K562 (cell line): ENCODE measurements around the gene HSBP1L1. TPM values are rescaled to one million over a fixed set of nuclear protein-coding genes. Genes with fewer than 3 reads are reported as not detected.
"Not testable (repeated sequence)": the region's sequence is repeated elsewhere in the genome, so short reads cannot be mapped to it uniquely, and the experiment has no call there.

Experiments
- BHLHE40 ChIP-seq: IDR thresholded peaks from 2 replicates; pipeline ENCODE4 v1.6.1; 2011; ENCODE audit warnings: low read length, improper control_type of control experiment
- CTCF ChIP-seq, 3 experiments: IDR thresholded peaks in 2 of 3; conservative IDR thresholded peaks in 1 of 3; 2 replicates each; pipeline ENCODE4 v1.5.1; 2011 to 2012; ENCODE audit warnings: low read length in 3 of 3, mild to moderate bottlenecking in 3 of 3, control low read depth in 2 of 3, improper control_type of control experiment in 1 of 3, inconsistent platforms in 1 of 3, low read depth in 1 of 3, mixed read lengths in 1 of 3, moderate library complexity in 1 of 3; ENCODE audit not compliant: insufficient read depth in 2 of 3
- ETV1 ChIP-seq: fragments of 450-650 bp; conservative IDR thresholded peaks from 2 replicates; pipeline ENCODE4 v1.6.1; 2016; ENCODE audit warnings: missing genetic modification characterization, control low read depth, low read depth, missing compliant biosample characterization
- HES1 ChIP-seq: fragments of 450-650 bp; IDR thresholded peaks from 2 replicates; pipeline ENCODE4 v1.6.1; 2016; ENCODE audit warnings: low read depth, mild to moderate bottlenecking, moderate library complexity
- MAX ChIP-seq: sonication (generic); formaldehyde crosslinking; IDR thresholded peaks from 2 replicates; pipeline ENCODE4 v1.9.0; 2022; ENCODE audit warnings: mild to moderate bottlenecking, missing genetic modification reagents
- MGA ChIP-seq: fragments of 450-650 bp; IDR thresholded peaks from 2 replicates; pipeline ENCODE4 v1.6.1; 2016; ENCODE audit warnings: mild to moderate bottlenecking, moderate library complexity
- NCOA2 ChIP-seq, 2 experiments: fragments of 450-650 bp; IDR thresholded peaks; 2 replicates each; pipeline ENCODE4 v1.6.1; 2018; ENCODE audit warnings: mild to moderate bottlenecking in 2 of 2, moderate library complexity in 1 of 2; ENCODE audit not compliant: partially characterized antibody in 2 of 2
- NR2C2 ChIP-seq, 2 experiments: fragments of 200-800 bp in 1 of 2; sonication (Bioruptor generic) in 1 of 2; sonication (generic) in 1 of 2; formaldehyde crosslinking in 1 of 2; IDR thresholded peaks; 2 replicates each; pipeline versions ENCODE4 v1.6.1 to v1.8.0; 2016 to 2022; ENCODE audit warnings: mild to moderate bottlenecking in 1 of 2, missing compliant biosample characterization in 1 of 2, missing genetic modification characterization in 1 of 2, missing genetic modification reagents in 1 of 2
- RAD51 ChIP-seq: fragments of 450-650 bp; IDR thresholded peaks from 2 replicates; pipeline ENCODE4 v1.7.1; 2016; ENCODE audit warnings: low read depth, mild to moderate bottlenecking, borderline replicate concordance
- RNF2 ChIP-seq: sonication (generic); IDR thresholded peaks from 2 replicates; pipeline ENCODE4 v1.6.1; 2016
- TCF3 ChIP-seq: sonication (generic); formaldehyde crosslinking; IDR thresholded peaks from 2 replicates; pipeline ENCODE4 v1.4.0; 2020; ENCODE audit warnings: mild to moderate bottlenecking, missing genetic modification reagents
- polyA plus RNA-seq, 8 experiments: library from polyadenylated mRNA; depleted of rRNA in 4 of 8; stranded (reverse) in 5 of 8; unstranded in 3 of 8; fragments of >200 nt; fragmentation: Nextera tagmentation in 2 of 8; fragmentation: Illumina TruSeq in 1 of 8; extraction: Ambion mirVana in 2 of 8; extraction: Trizol in 1 of 8; gene quantifications; 2 replicates each; pipeline versions ENCODE4 v1.2.1 to v1.2.3, GENCODE V29; 2011 to 2014; ENCODE audit warnings: inconsistent platforms in 1 of 8, missing spikeins in 1 of 8
- total RNA-seq, 7 experiments: library from RNA; depleted of rRNA in 6 of 7; stranded (reverse); fragments of >200 nt in 6 of 7; fragmentation: Illumina TruSeq in 2 of 7; extraction: Trizol in 2 of 7; gene quantifications; 2 replicates each; pipeline versions ENCODE4 v1.2.1 to v1.2.3, GENCODE V29; 2011 to 2021; ENCODE audit warnings: low replicate concordance in 1 of 7

The HSBP1L1 gene
- total and polyA plus RNA-seq, 9 of the 15 experiments (the other 6 are each of a cell fraction or from before 2014, with no cell fraction given) = 0.24 to 0.36 TPM; not detected in 7

- TF ChIP-seq MGA = peak; percentile 40
- TF ChIP-seq RNF2 = 0 out of 2 replicates have a peak, but pooled peaks have one; percentile 39
- TF ChIP-seq MAX (CRISPR knock-in tag) = peak; percentile 58; the same call in 1 of the 2 replicates
- 0 out of 2 replicates have a peak, but pooled peaks have one; percentile 67 for TF ChIP-seq ETV1 (tag)
- TF ChIP-seq NCOA2 (IDR thresholded peaks at IDR 0.05; ENCODE audit: partially characterized antibody in 2 of 2) = peak in 1 of 2 experiments; percentile 36
- TF ChIP-seq NR2C2 (CRISPR knock-in tag; IDR thresholded peaks at IDR 0.05) = not testable (repeated sequence)
- TF ChIP-seq NR2C2 (tag; IDR thresholded peaks at IDR 0.05) = 0 out of 2 replicates have a peak, but pooled peaks have one; percentile 27
- TF ChIP-seq BHLHE40 = peak; percentile 82
- 0 out of 2 replicates have a peak, but pooled peaks have one; percentile 3 for TF ChIP-seq RAD51
- peak in 1 of 3 experiments; percentile 8; a peak in 1 of 6 replicates for TF ChIP-seq CTCF (IDR thresholded peaks at IDR 0.05 in 2 of 3, conservative IDR thresholded peaks at IDR 0.05 in 1 of 3; ENCODE audit: insufficient read depth in 2 of 3, low read depth in 1 of 3, low read length in 3 of 3)
- TF ChIP-seq TCF3 (CRISPR knock-in tag) = peak; percentile 51; the same call in 1 of the 2 replicates
- TF ChIP-seq HES1 = peak; percentile 81
Measured at GRCh38 chr18:79960161-79960801, 4.2 kb upstream of the HSBP1L1 start (continued).
